ENCODE data around the gene AOC3.

DNA sequence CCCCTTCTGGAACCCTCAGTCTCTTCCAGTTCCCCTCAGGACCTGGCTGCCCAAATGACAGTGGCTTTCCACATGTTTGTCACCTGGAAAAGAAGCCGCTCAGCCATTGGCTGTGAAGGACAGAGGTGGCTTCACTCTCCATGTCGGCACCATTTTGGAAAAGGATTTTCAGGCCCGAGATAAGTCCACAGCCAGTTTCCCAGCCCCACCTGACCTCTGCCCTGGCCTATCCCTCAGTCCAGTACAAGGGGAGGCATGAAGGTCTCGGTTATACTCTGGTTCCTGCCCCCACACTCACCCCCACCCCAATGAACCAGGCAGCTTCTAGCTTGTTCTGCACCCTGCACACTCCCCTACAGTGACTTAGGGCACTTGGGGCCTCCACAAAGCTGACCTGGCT lies 15.2 kb downstream of the AOC3 start:
- TF ChIP-seq, protein P1, sequence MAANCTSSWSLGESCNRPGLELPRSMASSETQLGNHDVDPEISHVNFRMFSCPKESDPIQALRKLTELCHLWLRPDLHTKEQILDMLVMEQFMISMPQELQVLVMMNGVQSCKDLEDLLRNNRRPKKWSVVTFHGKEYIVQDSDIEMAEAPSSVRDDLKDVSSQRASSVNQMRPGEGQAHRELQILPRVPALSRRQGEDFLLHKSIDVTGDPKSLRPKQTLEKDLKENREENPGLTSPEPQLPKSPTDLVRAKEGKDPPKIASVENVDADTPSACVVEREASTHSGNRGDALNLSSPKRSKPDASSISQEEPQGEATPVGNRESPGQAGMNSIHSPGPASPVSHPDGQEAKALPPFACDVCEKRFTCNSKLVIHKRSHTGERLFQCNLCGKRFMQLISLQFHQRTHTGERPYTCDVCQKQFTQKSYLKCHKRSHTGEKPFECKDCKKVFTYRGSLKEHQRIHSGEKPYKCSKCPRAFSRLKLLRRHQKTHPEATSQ (CRISPR knock-in tag; IDR thresholded peaks at IDR 0.05; ENCODE audit: borderline replicate concordance): no peak
- TF ChIP-seq ZNF274 (CRISPR knock-in tag; IDR thresholded peaks at IDR 0.05): no peak
- no peak for TF ChIP-seq MLLT10 (CRISPR knock-in tag; IDR thresholded peaks at IDR 0.05)
- TF ChIP-seq NCOR1 (IDR thresholded peaks at IDR 0.05; ENCODE audit: borderline replicate concordance, low read length): no peak
- TF ChIP-seq SP1 (IDR thresholded peaks at IDR 0.05): no peak
- no peak for TF ChIP-seq SP1 (CRISPR knock-in tag; IDR thresholded peaks at IDR 0.05)
- TF ChIP-seq RBAK (CRISPR knock-in tag; IDR thresholded peaks at IDR 0.05): no peak
- TF ChIP-seq, protein P2, sequence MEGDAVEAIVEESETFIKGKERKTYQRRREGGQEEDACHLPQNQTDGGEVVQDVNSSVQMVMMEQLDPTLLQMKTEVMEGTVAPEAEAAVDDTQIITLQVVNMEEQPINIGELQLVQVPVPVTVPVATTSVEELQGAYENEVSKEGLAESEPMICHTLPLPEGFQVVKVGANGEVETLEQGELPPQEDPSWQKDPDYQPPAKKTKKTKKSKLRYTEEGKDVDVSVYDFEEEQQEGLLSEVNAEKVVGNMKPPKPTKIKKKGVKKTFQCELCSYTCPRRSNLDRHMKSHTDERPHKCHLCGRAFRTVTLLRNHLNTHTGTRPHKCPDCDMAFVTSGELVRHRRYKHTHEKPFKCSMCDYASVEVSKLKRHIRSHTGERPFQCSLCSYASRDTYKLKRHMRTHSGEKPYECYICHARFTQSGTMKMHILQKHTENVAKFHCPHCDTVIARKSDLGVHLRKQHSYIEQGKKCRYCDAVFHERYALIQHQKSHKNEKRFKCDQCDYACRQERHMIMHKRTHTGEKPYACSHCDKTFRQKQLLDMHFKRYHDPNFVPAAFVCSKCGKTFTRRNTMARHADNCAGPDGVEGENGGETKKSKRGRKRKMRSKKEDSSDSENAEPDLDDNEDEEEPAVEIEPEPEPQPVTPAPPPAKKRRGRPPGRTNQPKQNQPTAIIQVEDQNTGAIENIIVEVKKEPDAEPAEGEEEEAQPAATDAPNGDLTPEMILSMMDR (CRISPR knock-in tag; IDR thresholded peaks at IDR 0.05): no peak
- TF ChIP-seq, protein P3, sequence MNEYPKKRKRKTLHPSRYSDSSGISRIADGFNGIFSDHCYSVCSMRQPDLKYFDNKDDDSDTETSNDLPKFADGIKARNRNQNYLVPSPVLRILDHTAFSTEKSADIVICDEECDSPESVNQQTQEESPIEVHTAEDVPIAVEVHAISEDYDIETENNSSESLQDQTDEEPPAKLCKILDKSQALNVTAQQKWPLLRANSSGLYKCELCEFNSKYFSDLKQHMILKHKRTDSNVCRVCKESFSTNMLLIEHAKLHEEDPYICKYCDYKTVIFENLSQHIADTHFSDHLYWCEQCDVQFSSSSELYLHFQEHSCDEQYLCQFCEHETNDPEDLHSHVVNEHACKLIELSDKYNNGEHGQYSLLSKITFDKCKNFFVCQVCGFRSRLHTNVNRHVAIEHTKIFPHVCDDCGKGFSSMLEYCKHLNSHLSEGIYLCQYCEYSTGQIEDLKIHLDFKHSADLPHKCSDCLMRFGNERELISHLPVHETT (CRISPR knock-in tag; conservative IDR thresholded peaks at IDR 0.05): no peak
- TF ChIP-seq, protein P4, sequence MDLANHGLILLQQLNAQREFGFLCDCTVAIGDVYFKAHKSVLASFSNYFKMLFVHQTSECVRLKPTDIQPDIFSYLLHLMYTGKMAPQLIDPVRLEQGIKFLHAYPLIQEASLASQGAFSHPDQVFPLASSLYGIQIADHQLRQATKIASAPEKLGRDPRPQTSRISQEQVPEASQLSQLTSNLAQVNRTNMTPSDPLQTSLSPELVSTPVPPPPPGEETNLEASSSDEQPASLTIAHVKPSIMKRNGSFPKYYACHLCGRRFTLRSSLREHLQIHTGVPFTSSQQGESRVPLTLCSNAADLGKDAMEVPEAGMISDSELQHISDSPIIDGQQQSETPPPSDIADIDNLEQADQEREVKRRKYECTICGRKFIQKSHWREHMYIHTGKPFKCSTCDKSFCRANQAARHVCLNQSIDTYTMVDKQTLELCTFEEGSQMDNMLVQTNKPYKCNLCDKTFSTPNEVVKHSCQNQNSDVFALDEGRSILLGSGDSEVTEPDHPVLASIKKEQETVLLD (CRISPR knock-in tag; IDR thresholded peaks at IDR 0.05; ENCODE audit: low read depth): no peak
- no peak for TF ChIP-seq KDM4B (CRISPR knock-in tag; IDR thresholded peaks at IDR 0.05)
- TF ChIP-seq, protein P5, sequence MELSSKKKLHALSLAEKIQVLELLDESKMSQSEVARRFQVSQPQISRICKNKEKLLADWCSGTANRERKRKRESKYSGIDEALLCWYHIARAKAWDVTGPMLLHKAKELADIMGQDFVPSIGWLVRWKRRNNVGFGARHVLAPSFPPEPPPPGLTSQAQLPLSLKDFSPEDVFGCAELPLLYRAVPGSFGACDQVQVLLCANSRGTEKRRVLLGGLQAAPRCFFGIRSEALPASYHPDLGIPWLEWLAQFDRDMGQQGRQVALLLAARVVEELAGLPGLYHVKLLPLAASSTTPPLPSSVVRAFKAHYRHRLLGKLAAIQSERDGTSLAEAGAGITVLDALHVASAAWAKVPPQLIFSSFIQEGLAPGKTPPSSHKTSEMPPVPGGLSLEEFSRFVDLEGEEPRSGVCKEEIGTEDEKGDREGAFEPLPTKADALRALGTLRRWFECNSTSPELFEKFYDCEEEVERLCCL (CRISPR knock-in tag; IDR thresholded peaks at IDR 0.05; ENCODE audit: borderline replicate concordance): no peak; the same call in 1 of the 2 replicates
- TF ChIP-seq SIN3A (IDR thresholded peaks at IDR 0.05; ENCODE audit: borderline replicate concordance, low read depth, low read length): no peak

All from HepG2 (cell line).